Loucy (cell line): ENCODE data around the gene FANCB.
A peak's percentile ranks its signal among the peaks of the same experiment; 100 is the strongest.

Source experiments
- H2AFZ ChIP-seq: fragments of 200-600 bp; sonication (generic); 2 replicates; pipeline ENCODE4 v1.6.0; 2016; ENCODE audit warnings: antibody characterized with exemption, mild to moderate bottlenecking, low read length, moderate library complexity
- H3F3A ChIP-seq: fragments of 200-600 bp; 2 replicates; pipeline ENCODE4 v1.6.0; 2016; ENCODE audit warnings: antibody characterized with exemption, low read depth, mild to moderate bottlenecking
- H3K27me3 ChIP-seq: fragments of 200-600 bp; sonication (generic); 2 replicates; pipeline ENCODE4 v1.6.1; 2014; ENCODE audit warnings: low read length, mild to moderate bottlenecking; ENCODE audit not compliant: insufficient read depth, poor library complexity, severe bottlenecking
- H3K36me3 ChIP-seq: fragments of 200-600 bp; sonication (generic); 2 replicates; pipeline ENCODE4 v1.6.1; 2016; ENCODE audit warnings: low read length; ENCODE audit not compliant: insufficient read depth
- H3K4me1 ChIP-seq: fragments of 200-600 bp; sonication (generic); 2 replicates; pipeline ENCODE4 v1.5.1; 2014; ENCODE audit warnings: low read length, mild to moderate bottlenecking; ENCODE audit not compliant: insufficient read depth, poor library complexity, severe bottlenecking
- H3K4me2 ChIP-seq: fragments of 200-600 bp; sonication (generic); 2 replicates; pipeline ENCODE4 v1.6.0; 2014; ENCODE audit warnings: antibody characterized with exemption, low read length, low read depth, mild to moderate bottlenecking; ENCODE audit not compliant: poor library complexity, severe bottlenecking
- H3K4me3 ChIP-seq: fragments of 200-600 bp; sonication (generic); 2 replicates; pipeline ENCODE4 v1.5.1; 2014; ENCODE audit warnings: low read length, mild to moderate bottlenecking, mixed read lengths; ENCODE audit not compliant: poor library complexity, severe bottlenecking
- H3K79me2 ChIP-seq: fragments of 200-600 bp; sonication (generic); 2 replicates; pipeline ENCODE4 v1.6.1; 2014; ENCODE audit warnings: low read length; ENCODE audit not compliant: insufficient read depth
- H3K9ac ChIP-seq: fragments of 200-600 bp; sonication (generic); 2 replicates; pipeline ENCODE4 v1.6.0; 2014; ENCODE audit warnings: mild to moderate bottlenecking, low read depth, low read length, moderate library complexity; ENCODE audit not compliant: poor library complexity, severe bottlenecking
- H3K9me2 ChIP-seq: fragments of 200-600 bp; sonication (generic); replicated peaks from 2 replicates; pipeline ENCODE4 v1.6.1; 2016; ENCODE audit warnings: low read depth, low read length, mixed read lengths
- H3K9me3 ChIP-seq: fragments of 200-600 bp; sonication (generic); 2 replicates; pipeline ENCODE4 v1.6.1; 2014; ENCODE audit warnings: mild to moderate bottlenecking, antibody characterized with exemption, low read length, low read depth; ENCODE audit not compliant: insufficient read depth
- H4K20me1 ChIP-seq: fragments of 200-600 bp; sonication (generic); 2 replicates; pipeline ENCODE4 v1.6.0; 2014; ENCODE audit warnings: antibody characterized with exemption, low read length, mild to moderate bottlenecking; ENCODE audit not compliant: insufficient read depth, poor library complexity, severe bottlenecking
- EZH2phosphoT487 ChIP-seq: fragments of 200-600 bp; IDR thresholded peaks from 2 replicates; pipeline ENCODE4 v1.6.1; 2018; ENCODE audit warnings: antibody characterized with exemption, mild to moderate bottlenecking, moderate library complexity, borderline replicate concordance
- TF ChIP-seq, protein P1 (sequence below): fragments of 200-600 bp; sonication (generic); conservative IDR thresholded peaks from 2 replicates; pipeline ENCODE4 v1.5.1; 2014; ENCODE audit warnings: mild to moderate bottlenecking, antibody characterized with exemption, low read length

The FANCB gene

DNA sequence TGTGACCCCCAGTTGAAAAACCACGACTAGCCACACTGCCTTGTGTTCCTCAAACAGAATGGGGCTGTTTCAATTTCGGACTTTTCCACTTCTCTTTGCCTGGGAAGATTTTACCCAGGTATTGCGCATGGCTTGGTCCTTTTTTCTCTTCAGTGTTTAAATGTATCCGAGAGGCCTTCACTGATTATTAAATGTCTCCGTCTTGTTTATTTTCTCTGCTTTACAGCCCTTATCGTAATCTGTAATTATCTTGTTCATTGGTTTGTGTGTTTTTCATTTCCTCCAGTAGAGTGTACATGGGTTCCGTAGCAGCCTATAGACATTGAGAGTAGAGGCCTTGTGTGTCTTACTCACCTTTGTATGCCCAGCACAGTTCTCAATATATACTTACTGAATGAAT lies 2.8 kb upstream of the FANCB start:
- no peak overlapping the region for H3K9ac ChIP-seq
- peaks cover 28% of the 10 kb centered on the region for H3K4me1 ChIP-seq
- no peaks in the 10 kb centered on the region for H3K36me3 ChIP-seq
- TF ChIP-seq, protein P1, sequence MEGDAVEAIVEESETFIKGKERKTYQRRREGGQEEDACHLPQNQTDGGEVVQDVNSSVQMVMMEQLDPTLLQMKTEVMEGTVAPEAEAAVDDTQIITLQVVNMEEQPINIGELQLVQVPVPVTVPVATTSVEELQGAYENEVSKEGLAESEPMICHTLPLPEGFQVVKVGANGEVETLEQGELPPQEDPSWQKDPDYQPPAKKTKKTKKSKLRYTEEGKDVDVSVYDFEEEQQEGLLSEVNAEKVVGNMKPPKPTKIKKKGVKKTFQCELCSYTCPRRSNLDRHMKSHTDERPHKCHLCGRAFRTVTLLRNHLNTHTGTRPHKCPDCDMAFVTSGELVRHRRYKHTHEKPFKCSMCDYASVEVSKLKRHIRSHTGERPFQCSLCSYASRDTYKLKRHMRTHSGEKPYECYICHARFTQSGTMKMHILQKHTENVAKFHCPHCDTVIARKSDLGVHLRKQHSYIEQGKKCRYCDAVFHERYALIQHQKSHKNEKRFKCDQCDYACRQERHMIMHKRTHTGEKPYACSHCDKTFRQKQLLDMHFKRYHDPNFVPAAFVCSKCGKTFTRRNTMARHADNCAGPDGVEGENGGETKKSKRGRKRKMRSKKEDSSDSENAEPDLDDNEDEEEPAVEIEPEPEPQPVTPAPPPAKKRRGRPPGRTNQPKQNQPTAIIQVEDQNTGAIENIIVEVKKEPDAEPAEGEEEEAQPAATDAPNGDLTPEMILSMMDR = no peak
- H3K9me2 ChIP-seq = no peaks in the 10 kb centered on the region
- no peaks in the 10 kb centered on the region for H3K27me3 ChIP-seq
- H3K9me3 ChIP-seq = no peaks in the 10 kb centered on the region
- no peak overlapping the region for H3K4me3 ChIP-seq
- no peak overlapping the region for H2AFZ ChIP-seq
- peaks cover 8% of the 10 kb centered on the region for H4K20me1 ChIP-seq
- H3K79me2 ChIP-seq = peaks cover 36% of the 10 kb centered on the region
- H3F3A ChIP-seq = no peaks in the 10 kb centered on the region
- peak overlapping the region; percentile 92 for H3K4me2 ChIP-seq

DNA sequence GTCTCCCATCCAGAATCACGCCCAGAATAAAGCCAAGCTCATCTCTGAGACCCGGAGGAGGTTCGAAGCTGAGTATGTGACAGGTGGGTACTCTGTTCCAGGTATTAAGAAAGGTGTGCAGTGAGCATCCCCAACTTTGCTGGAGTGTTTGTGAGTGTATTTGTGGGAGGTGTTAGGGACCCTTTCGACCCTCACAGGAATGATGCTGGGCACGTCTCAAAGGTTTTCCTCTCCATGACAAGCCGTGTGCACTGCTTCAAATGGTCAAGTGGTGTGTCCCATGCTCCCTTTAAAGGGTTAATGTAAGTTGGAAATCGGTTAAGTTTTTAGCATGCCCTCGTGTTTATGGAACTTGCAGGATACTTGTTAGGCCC lies 794 bp upstream of the FANCB start:
- Histone ChIP-seq H3K4me3 (peak overlapping the region; percentile 96), H3K27me3 (no peaks in the 10 kb centered on the region), H3K4me1 (peaks cover 26% of the 10 kb centered on the region), H3K9me3 (no peaks in the 10 kb centered on the region), H2AFZ (peak overlapping the region; percentile 84), H3K79me2 (peaks cover 45% of the 10 kb centered on the region), H3K9me2 (no peaks in the 10 kb centered on the region), H3F3A (no peaks in the 10 kb centered on the region), H3K4me2 (peak overlapping the region; percentile 92), H3K9ac (peak overlapping the region; percentile 89), H3K36me3 (no peaks in the 10 kb centered on the region), H4K20me1 (peaks cover 8% of the 10 kb centered on the region)
- TF ChIP-seq EZH2phosphoT487 = no peak
- TF ChIP-seq, protein P1 = no peak

DNA sequence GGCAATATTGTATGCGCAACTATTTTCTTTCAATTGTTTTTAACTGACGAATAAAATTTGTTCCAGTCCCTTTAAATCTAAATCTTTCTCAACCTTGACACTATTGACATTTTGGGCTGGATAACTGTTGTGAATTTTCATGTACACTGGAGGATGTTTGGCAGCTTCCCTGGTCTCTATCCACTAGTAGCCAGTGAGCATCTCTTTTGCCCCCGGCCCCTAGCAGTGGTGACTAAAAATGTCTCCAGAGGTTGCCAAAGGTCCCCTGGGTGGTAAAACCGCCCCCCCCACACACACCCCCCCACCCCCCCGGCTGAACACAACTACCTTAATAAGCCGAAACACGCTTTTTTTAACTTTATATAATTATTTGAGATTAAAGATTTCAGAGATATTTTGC lies 514 bp downstream of the FANCB start:
- H3K4me1 ChIP-seq = peaks cover 26% of the 10 kb centered on the region
- peak overlapping the region; percentile 71 for H3K9ac ChIP-seq
- peak overlapping the region; percentile 86 for H3K4me3 ChIP-seq
- peaks cover 2% of the 10 kb centered on the region; the same call in 1 of the 2 replicates for H3K9me3 ChIP-seq
- no peak overlapping the region for H2AFZ ChIP-seq
- H3F3A ChIP-seq = no peaks in the 10 kb centered on the region
- H3K27me3 ChIP-seq = no peaks in the 10 kb centered on the region
- peaks cover 8% of the 10 kb centered on the region for H4K20me1 ChIP-seq
- H3K4me2 ChIP-seq = peak overlapping the region; percentile 89
- peaks cover 12% of the 10 kb centered on the region; the same call in 1 of the 2 replicates for H3K36me3 ChIP-seq
- no peak for TF ChIP-seq EZH2phosphoT487
- TF ChIP-seq, protein P1 = no peak
- H3K9me2 ChIP-seq = no peaks in the 10 kb centered on the region
- H3K79me2 ChIP-seq = peaks cover 58% of the 10 kb centered on the region
